ENCODE data around the gene F2RL2.

F2RL2 gene

GRCh38 chr5:76622973-76623596, at the start of gene F2RL2:
TSS of gene F2RL2 (minus strand) at chr5:76623403. CDS start at chr5:76623230, 173 bp downstream.
- DNase-seq (ENCODE audit: low spot score): no peak
- no peak within 1 kb of the TSS for H3K27ac ChIP-seq

GRCh38 chr5:76672242-76672641, 49.0 kb upstream of the F2RL2 start:
- Histone ChIP-seq H3K27ac (no peak overlapping the region), H3K4me3 (no peak overlapping the region)
- no peak for DNase-seq (ENCODE audit: low spot score)
- no peak for TF ChIP-seq CTCF (IDR thresholded peaks at IDR 0.05)

More at GRCh38 chr5:76622973-76623596, at the start of gene F2RL2:
- peak within 1 kb of the TSS; percentile 3 for H3K4me3 ChIP-seq
- no peak for TF ChIP-seq CTCF (IDR thresholded peaks at IDR 0.05)

- no peak overlapping the region for H3K4me3 ChIP-seq
- no peak for TF ChIP-seq CTCF (IDR thresholded peaks at IDR 0.05)
- DNase-seq (ENCODE audit: low spot score): no peak
- no peak overlapping the region for H3K27ac ChIP-seq
These were observed 47.3 kb upstream of the F2RL2 start for GRCh38 chr5:76670508-76670907.

- no peak for TF ChIP-seq CTCF (IDR thresholded peaks at IDR 0.05)
- Histone ChIP-seq H3K4me3 (no peak overlapping the region), H3K27ac (no peak overlapping the region)
- no peak for DNase-seq (ENCODE audit: low spot score)
These were observed 46.0 kb upstream of the F2RL2 start for GRCh38 chr5:76669245-76669644.

- no peak for DNase-seq (ENCODE audit: low spot score)
- TF ChIP-seq CTCF (IDR thresholded peaks at IDR 0.05): no peak
- H3K27ac ChIP-seq: no peak overlapping the region
- H3K4me3 ChIP-seq: no peak overlapping the region
These were observed 44.3 kb upstream of the F2RL2 start for GRCh38 chr5:76667495-76667894.

GRCh38 chr5:76664079-76664478, 40.9 kb upstream of the F2RL2 start:
- no peak for TF ChIP-seq CTCF (IDR thresholded peaks at IDR 0.05)
- no peak for DNase-seq (ENCODE audit: low spot score)
- Histone ChIP-seq H3K4me3 (no peak overlapping the region), H3K27ac (no peak overlapping the region)

GRCh38 chr5:76663573-76663972, 40.4 kb upstream of the F2RL2 start:
- H3K27ac ChIP-seq: no peak overlapping the region
- no peak for TF ChIP-seq CTCF (IDR thresholded peaks at IDR 0.05)
- DNase-seq (ENCODE audit: low spot score): no peak
- no peak overlapping the region for H3K4me3 ChIP-seq

All from coronary artery (tissue), 2 donors.